H7 (cell line): ENCODE data around the gene VRK2. TPM values are rescaled to one million over a fixed set of nuclear protein-coding genes. Genes with fewer than 3 reads are reported as not detected.
"Not testable (repeated sequence)": the region's sequence is repeated elsewhere in the genome, so short reads cannot be mapped to it uniquely, and the experiment has no call there.

ENCODE experiments used
- DNase-seq: peaks from one replicate; pipeline ENCODE4 v3.0.0; 2012
- H3K27me3 ChIP-seq: 2 replicates; pipeline ENCODE4 v1.6.0; 2011; ENCODE audit warnings: mild to moderate bottlenecking, low read length; ENCODE audit not compliant: control insufficient read depth, insufficient read depth
- H3K36me3 ChIP-seq: replicated peaks from 2 replicates; pipeline ENCODE4 v1.5.1; 2011; ENCODE audit warnings: low read length; ENCODE audit not compliant: control insufficient read depth, insufficient read depth
- H3K4me3 ChIP-seq: 2 replicates; pipeline ENCODE4 v1.5.1; 2011; ENCODE audit warnings: low read depth, mild to moderate bottlenecking, control low read depth, low read length, moderate library complexity; ENCODE audit not compliant: insufficient read depth
- total RNA-seq: library from RNA; depleted of rRNA; stranded (reverse); fragments of >200 nt; shearing (Covaris generic); gene quantifications from 2 replicates; pipeline ENCODE4 v1.2.3, GENCODE V29; 2014

VRK2 gene
- total RNA-seq, 1 experiment from 2014 or later, result 27.0 TPM

DNA sequence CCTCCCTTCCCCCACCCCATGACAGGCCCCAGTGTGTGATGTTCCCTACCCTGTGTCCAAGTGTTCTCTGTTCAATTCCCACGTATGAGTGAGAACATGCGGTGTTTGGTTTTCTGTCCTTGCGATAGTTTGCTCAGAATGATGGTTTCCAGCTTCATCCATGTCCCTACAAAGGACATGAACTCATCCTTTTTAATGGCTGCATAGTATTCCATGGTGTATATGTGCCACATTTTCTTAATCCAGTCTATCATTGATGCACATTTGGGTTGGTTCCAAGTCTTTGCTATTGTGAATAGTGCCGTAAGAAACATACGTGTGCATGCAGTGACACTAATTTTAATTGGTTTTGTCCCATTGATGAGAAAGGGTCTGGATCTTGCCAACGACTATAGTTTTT lies 99.2 kb downstream of the VRK2 start:
- not testable (repeated sequence) for H3K4me3 ChIP-seq, DNase-seq, H3K27me3 ChIP-seq, H3K36me3 ChIP-seq

DNA sequence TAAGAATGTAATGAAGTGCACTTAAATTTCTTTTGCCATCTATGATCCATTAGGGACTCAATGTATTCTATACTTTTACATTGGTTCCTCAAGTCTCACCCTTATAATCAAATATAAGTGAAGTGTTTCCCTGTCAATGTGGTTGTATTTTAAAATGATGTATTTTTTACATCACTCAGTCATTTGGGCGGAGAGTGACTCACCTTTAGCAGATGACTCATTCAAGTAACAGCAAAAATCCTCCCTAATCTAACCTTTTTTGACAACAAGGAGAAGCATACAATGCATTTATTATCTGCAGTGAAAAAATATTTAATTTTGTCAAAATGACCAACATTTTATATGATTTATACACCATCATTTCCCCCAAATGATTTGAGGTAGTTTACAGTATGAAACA lies 100.1 kb downstream of the VRK2 start:
- no peaks in the 10 kb centered on the region for H3K36me3 ChIP-seq
- no peak for DNase-seq
- H3K4me3 ChIP-seq, result no peak overlapping the region
- H3K27me3 ChIP-seq, result no peaks in the 10 kb centered on the region

DNA sequence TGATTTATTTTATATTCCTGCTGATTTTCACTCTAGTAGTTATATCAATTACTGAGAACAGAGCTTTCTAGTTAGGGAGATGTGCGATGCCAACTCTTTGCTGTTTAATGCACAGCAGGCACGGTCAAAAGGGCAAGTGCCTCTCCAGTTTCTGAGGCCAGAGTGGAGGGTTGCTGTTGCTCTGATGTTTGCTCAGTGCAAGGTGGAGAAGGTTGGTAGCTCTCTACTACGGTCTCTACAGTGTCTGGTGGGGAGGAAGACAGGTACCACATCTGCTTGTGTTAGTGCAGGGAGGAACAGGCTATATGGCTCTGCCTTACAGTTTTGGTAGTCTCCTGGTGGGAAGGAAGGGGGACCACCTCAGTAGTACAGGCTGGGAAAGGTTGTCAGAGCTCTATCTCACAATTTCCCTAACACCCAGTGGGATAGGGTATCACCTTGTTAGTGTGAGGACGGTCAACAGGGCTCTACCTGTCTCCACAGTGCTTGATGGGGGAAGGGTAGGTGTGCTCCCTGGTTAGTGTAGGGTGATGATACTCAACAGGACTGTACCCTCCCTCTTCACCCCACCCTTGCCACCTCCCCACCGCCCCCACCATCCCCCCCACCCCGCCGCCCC lies 108.7 kb downstream of the VRK2 start:
- no peaks in the 10 kb centered on the region for H3K27me3 ChIP-seq
- peak; percentile 9 for DNase-seq
- no peak overlapping the region for H3K4me3 ChIP-seq
- no peaks in the 10 kb centered on the region for H3K36me3 ChIP-seq

DNA sequence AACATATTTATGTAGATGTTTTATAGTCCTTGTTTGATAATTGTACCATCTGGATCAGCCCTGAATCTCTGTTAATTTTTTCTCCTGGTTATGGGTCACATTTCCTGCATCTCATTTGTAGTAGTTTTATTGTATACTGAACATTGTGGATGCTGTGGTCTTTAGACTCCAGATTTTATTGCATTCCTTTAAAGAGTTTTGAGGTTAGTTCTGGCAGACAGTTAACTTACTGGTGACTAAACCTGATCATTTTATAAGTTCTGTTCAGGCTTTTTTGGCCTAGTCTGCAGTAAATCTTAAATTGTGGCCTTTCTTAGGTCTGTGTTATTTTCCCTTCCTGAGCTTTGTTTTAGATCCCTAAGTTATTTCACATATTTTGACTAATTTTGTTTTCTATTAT lies 110.2 kb downstream of the VRK2 start:
- H3K4me3 ChIP-seq, result no peak overlapping the region
- H3K36me3 ChIP-seq, result peaks cover 2% of the 10 kb centered on the region; the same call in 1 of the 2 replicates
- no peak for DNase-seq
- no peaks in the 10 kb centered on the region for H3K27me3 ChIP-seq

DNA sequence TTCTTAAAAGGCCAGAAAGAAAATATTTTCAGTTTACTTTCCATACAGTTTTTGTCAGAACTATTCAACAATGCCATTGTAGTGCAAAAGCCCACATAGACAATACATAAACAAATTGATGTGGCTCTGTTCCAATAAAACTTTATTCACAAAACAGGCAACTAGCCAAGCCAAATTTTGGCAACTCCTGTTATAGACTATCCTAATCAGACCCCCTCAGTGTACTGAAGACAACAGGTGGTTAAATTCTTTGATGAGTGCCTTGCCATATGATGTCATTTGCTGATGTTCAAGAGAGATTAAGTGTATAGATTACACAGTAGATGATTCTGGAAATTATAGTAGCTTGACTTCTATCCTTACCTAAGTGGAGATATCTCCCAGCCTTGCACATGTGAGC lies 111.1 kb downstream of the VRK2 start:
- no peak for DNase-seq
- Histone ChIP-seq H3K4me3 (no peak overlapping the region), H3K27me3 (no peaks in the 10 kb centered on the region), H3K36me3 (peaks cover 2% of the 10 kb centered on the region; the same call in 1 of the 2 replicates)

DNA sequence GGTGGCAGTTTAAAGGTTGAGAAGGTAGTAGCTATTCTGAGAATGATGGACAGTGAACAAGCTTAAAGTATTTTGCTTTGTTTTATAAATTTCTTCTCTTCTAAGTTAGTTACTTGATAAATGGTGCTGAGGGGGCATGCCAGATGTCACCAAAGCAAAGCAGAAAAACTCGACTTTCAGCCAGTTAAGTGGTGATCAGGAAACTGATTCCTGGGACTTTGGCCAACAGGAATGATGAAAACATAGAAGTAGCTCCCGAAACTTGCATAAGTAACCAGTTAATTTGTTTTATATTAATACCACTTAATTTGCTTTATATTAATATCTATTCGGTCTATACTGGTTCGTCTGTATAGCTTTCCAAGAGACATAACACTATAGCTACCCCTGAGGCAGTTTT lies 111.9 kb downstream of the VRK2 start:
- H3K27me3 ChIP-seq, result no peaks in the 10 kb centered on the region

DNA sequence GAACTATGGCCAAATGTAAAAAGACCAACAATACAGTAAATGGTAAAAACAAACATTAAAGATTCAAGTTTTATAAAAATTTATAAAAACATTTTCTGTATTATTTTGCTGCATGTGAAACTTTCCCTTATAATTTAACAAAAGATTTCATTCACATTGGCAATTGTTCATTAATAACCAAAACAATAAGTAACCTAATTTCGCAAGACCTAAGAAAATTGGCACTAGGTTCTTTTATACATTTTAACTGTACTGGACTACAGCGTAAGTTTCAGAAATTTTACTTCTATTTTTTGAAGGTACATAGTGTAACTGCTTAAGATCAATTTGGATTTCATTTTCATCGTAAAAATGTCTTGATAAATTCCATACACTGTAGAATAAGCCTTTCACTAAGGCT lies 117.3 kb downstream of the VRK2 start:
- no peak for DNase-seq
- Histone ChIP-seq H3K36me3 (peaks cover 4% of the 10 kb centered on the region), H3K4me3 (no peak overlapping the region), H3K27me3 (no peaks in the 10 kb centered on the region)

More for the DNA sequence above, 111.9 kb downstream of the VRK2 start:
- Histone ChIP-seq H3K36me3 (peaks cover 2% of the 10 kb centered on the region; the same call in 1 of the 2 replicates), H3K4me3 (no peak overlapping the region)
- DNase-seq, result no peak

DNA sequence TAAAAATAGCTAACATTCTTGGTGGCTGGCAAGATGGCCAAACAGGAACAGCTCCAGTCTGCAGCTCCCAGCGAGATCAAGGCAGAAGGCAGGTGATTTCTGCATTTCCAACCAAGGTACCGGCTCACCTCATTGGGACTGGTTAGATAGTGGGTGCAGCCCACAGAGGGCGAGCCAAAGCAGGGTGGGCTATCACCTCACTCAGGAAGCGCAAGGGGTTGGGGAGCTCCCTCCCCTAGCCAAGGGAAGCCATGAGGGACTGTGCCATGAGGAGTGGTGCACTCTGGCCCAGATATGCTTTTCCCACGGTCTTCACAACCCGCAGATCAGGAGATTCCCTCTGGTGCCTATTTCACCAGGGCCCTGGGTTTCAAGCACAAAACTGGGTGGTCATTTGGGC lies 121.5 kb downstream of the VRK2 start:
- not testable (repeated sequence) for DNase-seq, H3K36me3 ChIP-seq, H3K27me3 ChIP-seq, H3K4me3 ChIP-seq

DNA sequence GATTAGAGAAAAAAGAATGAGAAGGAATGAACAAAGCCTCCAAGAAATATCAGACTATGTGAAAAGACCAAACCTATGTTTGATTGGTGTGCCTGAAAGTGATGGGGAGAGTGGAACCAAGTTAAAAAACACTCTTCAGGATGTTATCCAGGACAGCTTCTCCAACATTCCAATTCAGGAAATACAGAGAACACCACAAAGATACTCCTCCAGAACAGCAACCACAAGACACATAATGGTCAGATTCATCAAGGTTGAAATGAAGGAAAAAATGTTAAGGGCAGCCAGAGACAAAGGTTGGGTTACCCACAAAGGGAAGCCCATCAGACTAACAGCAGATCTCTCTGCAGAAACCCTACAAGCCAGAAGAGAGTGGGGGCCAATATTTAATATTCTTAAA lies 123.2 kb downstream of the VRK2 start:
- DNase-seq, H3K4me3 ChIP-seq, H3K36me3 ChIP-seq, H3K27me3 ChIP-seq: not testable (repeated sequence)

DNA sequence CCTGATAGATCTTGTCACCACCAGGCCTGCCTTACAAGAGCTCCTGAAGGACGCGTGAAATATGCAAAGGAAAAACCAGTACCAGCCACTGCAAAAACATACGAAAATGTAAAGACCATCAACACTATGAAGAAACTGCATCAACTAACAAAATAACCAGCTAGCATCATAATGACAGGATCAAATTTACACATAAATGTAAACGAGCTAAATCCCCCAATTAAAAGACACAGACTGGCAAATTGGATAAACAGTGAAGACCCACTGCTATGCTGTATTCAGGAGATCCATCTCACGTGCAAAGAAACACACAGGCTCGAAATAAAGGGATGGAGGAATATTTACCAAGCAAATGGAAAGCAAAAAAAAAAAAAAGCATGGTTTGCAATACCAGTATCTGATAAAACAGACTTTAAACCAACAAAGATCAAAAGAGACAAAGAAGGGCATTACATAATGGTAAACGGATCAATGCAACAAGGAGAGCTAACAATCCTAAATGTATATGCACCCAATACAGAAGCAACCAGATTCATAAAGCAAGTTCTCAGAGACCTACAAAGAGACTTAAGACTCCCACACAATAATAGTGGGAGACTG lies 123.8 kb downstream of the VRK2 start:
- not testable (repeated sequence) for H3K36me3 ChIP-seq, H3K27me3 ChIP-seq, DNase-seq, H3K4me3 ChIP-seq

DNA sequence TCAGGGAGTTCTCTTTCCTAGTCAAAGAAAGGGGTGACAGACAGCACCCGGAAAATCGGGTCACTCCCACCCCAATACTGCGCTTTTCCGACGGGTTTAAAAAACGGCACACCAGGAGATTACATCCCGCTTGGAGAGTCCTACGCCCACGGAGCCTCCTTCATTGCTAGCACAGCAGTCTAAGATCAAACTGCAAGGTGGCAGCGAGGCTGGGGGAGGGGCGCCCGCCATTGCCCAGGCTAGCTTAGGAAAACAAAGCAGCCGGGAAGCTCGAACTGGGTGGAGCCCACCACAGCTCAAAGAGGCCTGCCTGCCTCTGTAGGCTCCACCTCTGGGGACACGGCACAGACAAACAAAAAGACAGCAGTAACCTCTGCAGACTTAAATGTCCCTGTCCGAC lies 125.2 kb downstream of the VRK2 start:
- H3K4me3 ChIP-seq, H3K27me3 ChIP-seq, DNase-seq, H3K36me3 ChIP-seq: not testable (repeated sequence)

DNA sequence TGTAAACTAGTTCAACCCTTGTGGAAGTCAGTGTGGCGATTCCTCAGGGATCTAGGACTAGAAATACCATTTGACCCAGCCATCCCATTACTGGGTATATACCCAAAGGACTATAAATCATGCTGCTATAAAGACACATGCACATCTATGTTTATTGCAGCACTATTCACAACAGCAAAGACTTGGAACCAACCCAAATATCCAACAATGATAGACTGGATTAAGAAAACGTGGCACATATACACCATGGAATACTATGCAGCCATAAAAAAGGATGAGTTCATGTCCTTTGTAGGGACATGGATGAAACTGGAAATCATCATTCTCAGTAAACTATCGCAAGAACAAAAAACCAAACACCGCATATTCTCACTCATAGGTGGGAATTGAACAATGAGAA lies 130.6 kb downstream of the VRK2 start:
- H3K27me3 ChIP-seq, DNase-seq, H3K4me3 ChIP-seq, H3K36me3 ChIP-seq: not testable (repeated sequence)

DNA sequence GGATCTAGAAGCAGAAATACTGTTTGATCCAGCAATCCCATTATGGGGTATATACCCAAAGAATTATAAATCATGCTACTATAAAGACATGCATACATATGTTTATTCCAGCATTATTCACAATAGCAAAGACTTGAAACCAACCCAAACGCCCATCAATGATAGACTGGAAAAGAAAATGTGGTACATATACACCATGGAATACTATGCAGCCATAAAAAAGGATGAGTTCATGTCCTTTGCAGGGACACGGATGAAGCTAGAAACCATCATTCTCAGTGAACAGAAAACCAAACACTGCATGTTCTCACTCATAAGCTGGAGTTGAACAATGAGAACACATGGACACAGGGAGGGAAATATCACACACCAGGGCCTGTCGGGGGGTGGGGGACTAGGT lies 133.6 kb downstream of the VRK2 start:
- H3K27me3 ChIP-seq, H3K4me3 ChIP-seq, H3K36me3 ChIP-seq, DNase-seq: not testable (repeated sequence)

DNA sequence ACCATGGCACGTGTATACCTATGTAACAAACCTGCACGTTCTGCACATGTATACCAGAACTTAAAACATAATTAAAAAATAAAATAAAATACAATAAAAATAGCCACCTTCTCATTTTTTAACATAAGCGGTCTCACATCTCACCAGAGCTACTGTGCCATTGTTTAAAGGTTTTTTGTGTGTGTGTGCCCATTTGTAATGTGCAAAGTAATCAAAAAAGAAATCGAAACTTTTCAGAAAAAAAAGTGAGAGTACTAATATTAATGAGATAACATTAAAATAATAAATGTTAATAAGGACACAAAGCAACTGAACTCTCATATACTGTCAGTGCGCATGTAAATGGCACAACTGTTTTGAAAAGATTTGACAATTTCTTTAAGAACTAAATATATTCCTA lies 134.0 kb downstream of the VRK2 start:
- Histone ChIP-seq H3K4me3 (no peak overlapping the region), H3K27me3 (no peaks in the 10 kb centered on the region), H3K36me3 (no peaks in the 10 kb centered on the region)
- no peak for DNase-seq

DNA sequence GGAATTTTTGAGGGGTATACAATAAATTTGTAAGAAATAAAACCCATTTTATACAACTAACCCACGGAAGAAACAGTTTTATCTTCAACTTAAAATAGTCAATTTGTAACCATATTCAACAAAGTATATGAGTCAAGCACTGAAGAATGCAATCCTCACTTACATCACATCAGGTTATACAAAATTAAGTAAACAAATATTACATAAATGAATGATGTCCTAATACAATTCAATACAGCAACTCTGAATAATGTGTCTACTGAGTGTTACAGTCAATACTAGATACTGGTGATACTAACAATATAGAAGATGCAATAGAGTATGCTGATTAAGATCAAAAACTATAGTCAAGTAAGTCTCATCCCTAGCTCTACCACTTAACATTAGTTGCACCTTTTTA lies 135.9 kb downstream of the VRK2 start:
- no peaks in the 10 kb centered on the region for H3K27me3 ChIP-seq
- no peak for DNase-seq
- H3K36me3 ChIP-seq, result no peaks in the 10 kb centered on the region
- H3K4me3 ChIP-seq, result no peak overlapping the region

DNA sequence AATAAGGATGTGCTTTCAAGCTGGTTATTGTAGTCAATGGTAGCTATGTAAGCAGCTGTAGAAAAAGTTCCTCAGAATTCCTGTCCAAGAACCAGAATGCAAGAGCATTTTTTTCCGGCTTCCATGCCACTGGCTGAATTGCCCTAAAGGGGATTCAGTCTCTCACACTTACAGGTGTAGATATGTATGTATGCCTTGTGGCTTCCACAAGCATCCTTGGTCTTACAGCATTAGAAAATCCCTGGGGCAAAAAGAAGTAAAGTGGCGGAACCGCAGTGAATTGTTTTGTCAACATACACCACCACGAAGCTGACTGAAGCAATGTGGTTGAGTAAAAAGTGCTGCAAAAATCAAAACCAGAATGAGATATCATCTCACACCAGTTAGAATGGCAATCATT lies 139.9 kb downstream of the VRK2 start:
- no peak overlapping the region for H3K4me3 ChIP-seq
- DNase-seq, result no peak
- no peaks in the 10 kb centered on the region for H3K27me3 ChIP-seq
- no peaks in the 10 kb centered on the region; the same call in 1 of the 2 replicates for H3K36me3 ChIP-seq
